ENCODE data around the gene KLB. TPM values are rescaled to one million over a fixed set of nuclear protein-coding genes. Genes with fewer than 3 reads are reported as not detected.

Gene KLB
- polyA plus RNA-seq, 1 donor from 2014 or later = not detected

DNA sequence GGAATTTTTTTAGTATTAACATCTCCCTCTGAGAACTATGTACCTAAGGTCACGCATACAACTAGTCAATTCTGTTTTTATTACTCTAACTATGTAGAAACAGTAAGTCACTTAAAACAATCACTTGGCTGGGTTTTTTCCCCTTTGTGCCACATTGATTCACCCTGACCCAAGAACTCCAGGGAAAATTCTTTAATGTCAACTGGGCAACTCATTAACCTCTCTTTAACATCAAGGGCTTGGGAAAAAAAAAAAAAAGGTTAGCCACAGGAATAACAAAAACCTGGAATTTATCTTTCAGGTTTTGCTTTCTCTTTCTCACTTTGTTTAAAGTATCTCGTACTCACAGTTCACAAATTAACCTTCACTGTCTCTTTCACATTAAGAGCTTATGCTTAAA, 43.9 kb downstream of the KLB start:
- Histone ChIP-seq H3K4me3 (ENCODE audit: low read length) (no peak overlapping the region), H3K9me2 (ENCODE audit: insufficient read depth, low read length) (no peaks in the 10 kb centered on the region), H3K36me3 (ENCODE audit: insufficient read depth, low read length) (peaks cover 5% of the 10 kb centered on the region), H3K9ac (ENCODE audit: low read length) (no peak overlapping the region), H3K27me3 (ENCODE audit: insufficient read depth, low read depth, low read length) (no peaks in the 10 kb centered on the region), H4K20me1 (ENCODE audit: insufficient read depth) (peaks cover 3% of the 10 kb centered on the region), H3F3A (ENCODE audit: insufficient read depth, low read length, poor library complexity, severe bottlenecking) (no peaks in the 10 kb centered on the region), H3K79me2 (replicated peaks; ENCODE audit: insufficient read depth, low read length) (no peaks in the 10 kb centered on the region), H3K4me2 (ENCODE audit: low read length) (no peak overlapping the region), H3K9me3 (ENCODE audit: low read length) (no peaks in the 10 kb centered on the region), H3K27ac (ENCODE audit: low read length) (no peak overlapping the region), H2AFZ (ENCODE audit: low read depth, low read length) (no peak overlapping the region)
- TF ChIP-seq TAF1 (IDR thresholded peaks at IDR 0.05; ENCODE audit: low read depth) (no peak), MXI1 (conservative IDR thresholded peaks at IDR 0.05; ENCODE audit: poor library complexity, severe bottlenecking) (no peak), CTCF (IDR thresholded peaks at IDR 0.05; ENCODE audit: poor library complexity, severe bottlenecking) (no peak), REST (IDR thresholded peaks at IDR 0.05; ENCODE audit: borderline replicate concordance) (no peak), SMC3 (conservative IDR thresholded peaks at IDR 0.05; ENCODE audit: poor library complexity) (no peak), EZH2 (IDR thresholded peaks at IDR 0.05; ENCODE audit: borderline replicate concordance, insufficient read depth, low read length, poor library complexity, severe bottlenecking) (no peak), POLR2AphosphoS5 (IDR thresholded peaks at IDR 0.05) (no peak), EP300 (conservative IDR thresholded peaks at IDR 0.05; ENCODE audit: poor library complexity, severe bottlenecking) (no peak)

DNA sequence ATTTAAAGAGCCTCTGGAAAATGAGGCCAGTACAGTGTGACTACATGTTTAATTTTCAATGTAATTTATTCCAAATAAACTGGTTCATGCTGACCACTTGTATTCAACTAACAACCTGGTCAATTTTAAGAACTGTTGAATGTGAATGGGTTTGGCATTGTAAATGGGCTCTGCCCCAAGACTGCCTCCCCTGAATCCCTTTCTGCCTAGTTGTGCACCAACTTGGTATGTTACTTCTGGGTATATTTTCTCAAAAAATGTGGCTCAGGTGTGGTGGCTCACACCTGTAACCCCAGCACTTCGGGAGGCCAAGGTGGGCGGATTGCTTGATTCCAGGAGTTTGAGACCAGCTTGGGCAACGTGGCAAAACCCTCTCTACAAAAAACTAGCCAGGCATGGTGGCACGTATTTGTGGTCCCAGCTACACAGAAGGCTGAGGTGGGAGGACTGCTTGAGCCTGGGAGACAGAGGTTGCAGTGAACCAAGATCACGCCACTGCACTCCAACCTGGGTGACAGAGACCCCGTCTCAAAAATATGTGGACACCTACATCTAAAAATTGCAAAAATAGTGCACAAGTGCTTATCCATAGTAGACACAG, 44.8 kb downstream of the KLB start:
- H3F3A ChIP-seq (ENCODE audit: insufficient read depth, low read length, poor library complexity, severe bottlenecking) = no peaks in the 10 kb centered on the region
- no peaks in the 10 kb centered on the region for H3K27me3 ChIP-seq (ENCODE audit: insufficient read depth, low read depth, low read length)
- H2AFZ ChIP-seq (ENCODE audit: low read depth, low read length) = no peak overlapping the region
- no peak overlapping the region for H3K27ac ChIP-seq (ENCODE audit: low read length)
- no peak overlapping the region for H3K4me3 ChIP-seq (ENCODE audit: low read length)
- H4K20me1 ChIP-seq (ENCODE audit: insufficient read depth) = peaks cover 3% of the 10 kb centered on the region
- H3K36me3 ChIP-seq (ENCODE audit: insufficient read depth, low read length) = peaks cover 5% of the 10 kb centered on the region
- H3K79me2 ChIP-seq (replicated peaks; ENCODE audit: insufficient read depth, low read length) = peaks cover 1% of the 10 kb centered on the region
- no peak overlapping the region for H3K9ac ChIP-seq (ENCODE audit: low read length)
- H3K4me2 ChIP-seq (ENCODE audit: low read length) = no peak overlapping the region
- H3K9me3 ChIP-seq (ENCODE audit: low read length) = no peaks in the 10 kb centered on the region
- TF ChIP-seq TAF1 (IDR thresholded peaks at IDR 0.05; ENCODE audit: low read depth) (no peak), REST (IDR thresholded peaks at IDR 0.05; ENCODE audit: borderline replicate concordance) (no peak), EP300 (conservative IDR thresholded peaks at IDR 0.05; ENCODE audit: poor library complexity, severe bottlenecking) (no peak), RAD21 (conservative IDR thresholded peaks at IDR 0.05) (no peak), EZH2 (IDR thresholded peaks at IDR 0.05; ENCODE audit: borderline replicate concordance, insufficient read depth, low read length, poor library complexity, severe bottlenecking) (no peak), CTCF (IDR thresholded peaks at IDR 0.05; ENCODE audit: poor library complexity, severe bottlenecking) (no peak), SMC3 (conservative IDR thresholded peaks at IDR 0.05; ENCODE audit: poor library complexity) (no peak), MXI1 (conservative IDR thresholded peaks at IDR 0.05; ENCODE audit: poor library complexity, severe bottlenecking) (no peak), POLR2AphosphoS5 (IDR thresholded peaks at IDR 0.05) (no peak)
- no peaks in the 10 kb centered on the region for H3K9me2 ChIP-seq (ENCODE audit: insufficient read depth, low read length)
